Thoracic aorta (tissue), 2 donors: ENCODE results near the gene NSMCE1. TPM values are rescaled to one million over a fixed set of nuclear protein-coding genes. Genes with fewer than 3 reads are reported as not detected.

ENCODE experiments used
- ATAC-seq: fragments of 150-250 bp; one replicate; pipeline ENCODE4 v1.8.0; 2017; ENCODE audit warnings: low read depth; ENCODE audit not compliant: insufficient number of reproducible peaks, low FRiP score
- DNase-seq: peaks from one replicate; pipeline ENCODE4 v3.0.0-alpha.2; 2020; ENCODE audit warnings: low spot score
- H3K27ac ChIP-seq, 2 donors: fragments of 200-600 bp; sonication (generic); 1 replicate in 1 of 2; 2 replicates in 1 of 2; pipeline ENCODE4 v1.5.1; 2016; ENCODE audit warnings: mild to moderate bottlenecking in 2 of 2, moderate library complexity in 2 of 2
- H3K27me3 ChIP-seq: fragments of 200-600 bp; sonication (generic); replicated peaks from 2 replicates; pipeline ENCODE4 v1.6.0; 2016; ENCODE audit warnings: mild to moderate bottlenecking; ENCODE audit not compliant: insufficient read depth
- H3K36me3 ChIP-seq: fragments of 200-600 bp; sonication (generic); one replicate; pipeline ENCODE4 v1.5.1; 2016
- H3K4me1 ChIP-seq, 2 donors: fragments of 200-600 bp; sonication (generic); 1 replicate in 1 of 2; 2 replicates in 1 of 2; pipeline versions ENCODE4 v1.5.1 to v1.6.0; 2016; ENCODE audit warnings: low read depth in 2 of 2, mild to moderate bottlenecking in 1 of 2; ENCODE audit not compliant: control insufficient read depth in 1 of 2
- H3K4me3 ChIP-seq: fragments of 200-600 bp; sonication (generic); 2 replicates; pipeline ENCODE4 v1.5.1; 2016; ENCODE audit warnings: mild to moderate bottlenecking
- H3K9me3 ChIP-seq: fragments of 200-600 bp; sonication (generic); 2 replicates; pipeline ENCODE4 v1.5.1; 2016
- total RNA-seq, 2 donors: library from RNA; depleted of rRNA; stranded (reverse); fragments of >200 nt; gene quantifications; one replicate each; pipeline versions ENCODE4 v1.1.0 to v1.2.3, GENCODE V29; 2016
- TF ChIP-seq, protein P1 (sequence below): fragments of 200-600 bp; sonication (generic); IDR thresholded peaks from one replicate; pipeline ENCODE4 v1.5.1; 2019; ENCODE audit warnings: antibody characterized with exemption

NSMCE1 gene
- total RNA-seq, 2 donors from 2014 or later, result 23.8 to 44.5 TPM

DNA sequence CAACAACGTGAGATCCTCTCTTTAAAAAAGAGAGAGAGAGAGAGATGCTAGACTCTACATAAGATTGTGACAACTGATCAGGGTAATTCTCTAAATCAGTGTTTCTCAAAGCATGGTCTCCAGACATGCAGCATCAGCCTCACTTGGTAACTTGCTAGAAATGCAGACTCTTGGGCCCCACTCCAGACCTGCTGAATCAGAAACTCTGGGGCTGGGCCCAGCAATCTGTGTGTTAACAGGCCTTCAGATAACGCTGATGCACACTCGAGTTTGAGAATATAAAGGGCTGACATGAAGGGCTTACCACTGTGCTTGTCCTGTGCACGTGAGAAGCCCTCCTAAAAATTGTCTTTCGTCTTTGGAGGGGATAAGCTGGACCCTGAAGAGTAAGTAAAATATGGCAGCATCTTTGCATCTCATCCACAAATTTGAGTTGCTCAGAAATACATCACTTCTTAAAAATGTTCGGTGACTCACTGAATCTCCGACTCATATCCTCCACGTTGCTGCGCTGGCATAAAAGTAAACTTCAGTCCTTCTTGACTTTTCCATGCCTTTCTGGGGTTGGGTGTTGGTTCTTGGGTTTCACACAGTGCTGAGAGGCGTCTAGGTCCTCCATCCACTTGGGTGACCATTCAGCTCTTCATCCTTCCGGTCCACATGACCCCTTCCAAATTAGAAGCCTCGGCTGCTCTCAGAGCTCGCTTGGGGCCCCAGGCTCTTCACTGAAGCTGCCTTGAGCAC lies 91.4 kb downstream of the NSMCE1 start:
- no peak for DNase-seq
- Histone ChIP-seq H3K4me1 (no peaks in the 10 kb centered on the region), H3K9me3 (peaks cover 3% of the 10 kb centered on the region), H3K4me3 (no peak overlapping the region), H3K36me3 (no peaks in the 10 kb centered on the region), H3K27ac (no peak overlapping the region), H3K27me3 (no peaks in the 10 kb centered on the region)
- TF ChIP-seq, protein P1, sequence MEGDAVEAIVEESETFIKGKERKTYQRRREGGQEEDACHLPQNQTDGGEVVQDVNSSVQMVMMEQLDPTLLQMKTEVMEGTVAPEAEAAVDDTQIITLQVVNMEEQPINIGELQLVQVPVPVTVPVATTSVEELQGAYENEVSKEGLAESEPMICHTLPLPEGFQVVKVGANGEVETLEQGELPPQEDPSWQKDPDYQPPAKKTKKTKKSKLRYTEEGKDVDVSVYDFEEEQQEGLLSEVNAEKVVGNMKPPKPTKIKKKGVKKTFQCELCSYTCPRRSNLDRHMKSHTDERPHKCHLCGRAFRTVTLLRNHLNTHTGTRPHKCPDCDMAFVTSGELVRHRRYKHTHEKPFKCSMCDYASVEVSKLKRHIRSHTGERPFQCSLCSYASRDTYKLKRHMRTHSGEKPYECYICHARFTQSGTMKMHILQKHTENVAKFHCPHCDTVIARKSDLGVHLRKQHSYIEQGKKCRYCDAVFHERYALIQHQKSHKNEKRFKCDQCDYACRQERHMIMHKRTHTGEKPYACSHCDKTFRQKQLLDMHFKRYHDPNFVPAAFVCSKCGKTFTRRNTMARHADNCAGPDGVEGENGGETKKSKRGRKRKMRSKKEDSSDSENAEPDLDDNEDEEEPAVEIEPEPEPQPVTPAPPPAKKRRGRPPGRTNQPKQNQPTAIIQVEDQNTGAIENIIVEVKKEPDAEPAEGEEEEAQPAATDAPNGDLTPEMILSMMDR, result no peak
- no peak for ATAC-seq

DNA sequence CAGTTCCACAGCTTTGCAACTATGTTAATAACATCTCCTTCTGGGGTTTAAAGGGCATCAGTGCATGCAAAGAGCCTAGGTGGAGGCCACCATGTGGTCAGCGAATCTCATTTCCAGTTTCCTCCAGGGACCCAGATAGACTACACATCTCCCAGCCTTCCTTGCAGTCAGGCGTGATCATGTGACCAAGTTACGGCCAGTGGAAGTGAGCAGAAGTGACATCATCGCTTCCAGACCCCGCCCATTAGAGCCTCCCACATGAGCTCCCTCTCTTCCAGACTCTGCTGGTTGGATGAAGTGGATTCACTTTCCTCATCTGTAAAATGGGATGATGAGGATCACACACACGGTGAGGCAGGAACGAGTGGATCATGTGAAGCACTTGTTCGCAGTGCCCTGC lies 92.7 kb downstream of the NSMCE1 start:
- Histone ChIP-seq H3K36me3 (no peaks in the 10 kb centered on the region), H3K9me3 (no peaks in the 10 kb centered on the region), H3K27ac (no peak overlapping the region), H3K4me1 (no peaks in the 10 kb centered on the region), H3K27me3 (no peaks in the 10 kb centered on the region), H3K4me3 (no peak overlapping the region)
- TF ChIP-seq, protein P1, result no peak
- ATAC-seq (no peak), DNase-seq (no peak)

Other genes starting within 250 kb of the NSMCE1 start
- not detected for gene C16orf82, start 201.8 kb downstream of the NSMCE1 start, total RNA-seq
- 1 to 10 TPM; 1.5 to 9.0 TPM for gene KDM8, start 65.2 kb downstream of the NSMCE1 start, total RNA-seq
- gene IL4R, start 45.2 kb upstream of the NSMCE1 start, total RNA-seq, result 100 to 1,000 TPM in 1 of 2 donors, 10 to 100 TPM in 1; 46.2 to 148 TPM
- 1 to 10 TPM in 1 of 2 donors, under 1 TPM in 1; 0.14 to 1.8 TPM for gene IL21R, start 133.4 kb upstream of the NSMCE1 start, total RNA-seq